IMR-90 (cell line): ENCODE data around the gene THAP2. TPM values are rescaled to one million over a fixed set of nuclear protein-coding genes. Genes with fewer than 3 reads are reported as not detected.

Experiments used
- ATAC-seq: fragments of 200-7000 bp; cut with Tn5 transposase; 2 replicates; pipeline ENCODE4 v1.9.1; 2020; ENCODE audit warnings: low read depth, mild to moderate bottlenecking, moderate library complexity
- BruUV-seq: library from RNA; stranded (reverse); fragments of 400-500 nt; replicated peaks from 2 replicates; lab custom pipeline; 2021; lab: Mats Ljungman, UMichigan
- CTCF ChIA-PET: fragments of 300-600 bp; formaldehyde crosslinking; extraction: SDS; loops from one replicate; lab custom pipeline; 2021; ENCODE audit warnings: antibody characterized with exemption; lab: Yijun Ruan, JAX
- POLR2A ChIA-PET: fragments of 300-600 bp; sonication (Branson Sonifier 250); formaldehyde crosslinking; loops from one replicate; lab custom pipeline; 2022; ENCODE audit warnings: antibody characterized with exemption; ENCODE audit not compliant: unreplicated experiment; lab: Charles Lee
- DNase-seq: peaks from one replicate; pipeline ENCODE4 v3.0.0; 2013
- H2AFZ ChIP-seq: replicated peaks from 2 replicates; pipeline ENCODE3; 2013; ENCODE audit warnings: low read length, mild to moderate bottlenecking; ENCODE audit not compliant: poor library complexity
- H2AK5ac ChIP-seq: 2 replicates; pipeline ENCODE4 v1.6.1; 2013; ENCODE audit warnings: low read depth, low read length, inconsistent platforms
- H2AK9ac ChIP-seq: replicated peaks from 2 replicates; pipeline ENCODE3; 2013; ENCODE audit warnings: mild to moderate bottlenecking, low read depth, low read length, moderate library complexity; ENCODE audit not compliant: poor library complexity
- H2BK120ac ChIP-seq: 2 replicates; pipeline ENCODE4 v1.6.1; 2013; ENCODE audit warnings: low read depth, low read length, inconsistent platforms
- H2BK15ac ChIP-seq: 3 replicates; pipeline ENCODE4 v1.6.1; 2013; ENCODE audit warnings: low read depth, low read length, inconsistent platforms
- H2BK20ac ChIP-seq: 2 replicates; pipeline ENCODE4 v1.6.1; 2013; ENCODE audit warnings: low read depth, mild to moderate bottlenecking, inconsistent platforms, low read length, moderate library complexity
- H2BK5ac ChIP-seq: 2 replicates; pipeline ENCODE4 v1.6.1; 2013; ENCODE audit warnings: mild to moderate bottlenecking, low read depth, low read length, inconsistent platforms; ENCODE audit not compliant: poor library complexity, severe bottlenecking
- H3K14ac ChIP-seq: replicated peaks from 2 replicates; pipeline ENCODE4 v1.6.1; 2013; ENCODE audit warnings: low read depth, low read length, inconsistent platforms
- H3K18ac ChIP-seq: 2 replicates; pipeline ENCODE4 v1.6.1; 2013; ENCODE audit warnings: low read depth, low read length, control low read depth
- H3K23ac ChIP-seq: 2 replicates; pipeline ENCODE4 v1.6.1; 2013; ENCODE audit warnings: low read depth, low read length, inconsistent platforms
- H3K27ac ChIP-seq: 2 replicates; pipeline ENCODE4 v1.5.1; 2013; ENCODE audit warnings: mild to moderate bottlenecking, control low read depth, low read length; ENCODE audit not compliant: insufficient read depth
- H3K27me3 ChIP-seq: 2 replicates; pipeline ENCODE4 v1.6.1; 2013; ENCODE audit warnings: low read length; ENCODE audit not compliant: control insufficient read depth, insufficient read depth
- H3K36me3 ChIP-seq: 2 replicates; pipeline ENCODE4 v1.6.1; 2013; ENCODE audit warnings: low read length, mixed read lengths; ENCODE audit not compliant: control insufficient read depth, insufficient read depth
- H3K4ac ChIP-seq: 2 replicates; pipeline ENCODE4 v1.6.1; 2013; ENCODE audit warnings: low read depth, low read length, inconsistent platforms
- H3K4me1 ChIP-seq: 2 replicates; pipeline ENCODE4 v1.6.1; 2013; ENCODE audit warnings: low read length, mixed read lengths; ENCODE audit not compliant: control insufficient read depth, insufficient read depth
- H3K4me2 ChIP-seq: 2 replicates; pipeline ENCODE4 v1.6.1; 2013; ENCODE audit warnings: low read depth, mild to moderate bottlenecking, control low read depth, low read length, moderate library complexity
- H3K4me3 ChIP-seq: 2 replicates; pipeline ENCODE4 v1.5.1; 2013; ENCODE audit warnings: low read depth, mild to moderate bottlenecking, control low read depth, low read length, moderate library complexity; ENCODE audit not compliant: insufficient read depth
- H3K56ac ChIP-seq: 2 replicates; pipeline ENCODE4 v1.6.1; 2013; ENCODE audit warnings: low read length, inconsistent platforms; ENCODE audit not compliant: insufficient read depth; ENCODE audit errors: extremely low read depth
- H3K79me1 ChIP-seq, 2 experiments: 2 replicates each; pipeline ENCODE4 v1.6.1; 2013; ENCODE audit warnings: low read length in 2 of 2, inconsistent platforms in 1 of 2, low read depth in 1 of 2
- H3K9ac ChIP-seq: 2 replicates; pipeline ENCODE4 v1.6.1; 2013; ENCODE audit warnings: low read depth, low read length, control low read depth
- H3K9me1 ChIP-seq: 2 replicates; pipeline ENCODE4 v1.6.1; 2013; ENCODE audit warnings: low read length, inconsistent platforms; ENCODE audit not compliant: insufficient read depth
- H3K9me3 ChIP-seq: 2 replicates; pipeline ENCODE4 v1.6.1; 2013; ENCODE audit warnings: low read length; ENCODE audit not compliant: control insufficient read depth, insufficient read depth
- H4K20me1 ChIP-seq: 2 replicates; pipeline ENCODE4 v1.6.1; 2013; ENCODE audit warnings: low read length, inconsistent platforms; ENCODE audit not compliant: insufficient read depth
- H4K5ac ChIP-seq: 2 replicates; pipeline ENCODE4 v1.6.1; 2013; ENCODE audit warnings: mild to moderate bottlenecking, low read depth, low read length, control low read depth
- H4K8ac ChIP-seq, 2 experiments: 2 replicates each; pipeline ENCODE4 v1.6.1; 2013; ENCODE audit warnings: low read depth in 2 of 2, low read length in 2 of 2, control low read depth in 1 of 2, inconsistent platforms in 1 of 2
- H4K91ac ChIP-seq: 2 replicates; pipeline ENCODE4 v1.6.1; 2013; ENCODE audit warnings: low read depth, low read length, inconsistent platforms; ENCODE audit not compliant: insufficient read depth
- FOS ChIP-seq: fragments of 150-350 bp; IDR thresholded peaks from 2 replicates; pipeline ENCODE4 v1.6.1; 2016; ENCODE audit warnings: low read depth, low read length
- MAFK ChIP-seq: IDR thresholded peaks from 2 replicates; pipeline ENCODE4 v1.6.1; 2012; ENCODE audit warnings: low read depth, low read length, improper control_type of control experiment
- dilution Hi-C: fragments of 300-500 bp; cut with HindIII; formaldehyde crosslinking; loops from one replicate; pipeline ENCODE4 v1.14.3; 2018; ENCODE audit warnings: low sequenced_read_pairs; ENCODE audit not compliant: unreplicated experiment
- in situ Hi-C: fragments of 300-500 bp; cut with MboI; formaldehyde crosslinking; loops from 3 replicates; pipeline ENCODE4 v1.14.3; 2019; ENCODE audit warnings: low sequenced_read_pairs, inconsistent platforms, mixed read lengths
- intact Hi-C: fragments of 100-400 bp; cut with micrococcal nuclease; formaldehyde crosslinking; loops from 2 replicates; pipeline ENCODE4 v1.10.0; 2022
- polyA plus RNA-seq, 3 experiments: library from polyadenylated mRNA; depleted of rRNA; stranded (reverse); fragments of >200 nt; gene quantifications; 2 replicates each; pipeline ENCODE4 v1.2.3, GENCODE V29; 2012; ENCODE audit warnings: low replicate concordance in 1 of 3
- total RNA-seq: library from RNA; depleted of rRNA; stranded (reverse); fragments of >200 nt; gene quantifications from 2 replicates; pipeline ENCODE4 v1.2.3, GENCODE V29; 2012

THAP2 gene
- total and polyA plus RNA-seq, 2 of the 4 experiments (the other 2 are of a cell fraction) = 1.4 to 2.5 TPM

- no peak overlapping the region for H3K14ac ChIP-seq
- no peak for ATAC-seq
- no peak overlapping the region for H3K18ac ChIP-seq
- H4K5ac ChIP-seq = no peak overlapping the region
- H4K20me1 ChIP-seq = peaks cover 24% of the 10 kb centered on the region; the same call in 1 of the 2 replicates
- no peak overlapping the region; a peak in 1 of 4 replicates for H4K8ac ChIP-seq
- no peak overlapping the region for H2AK9ac ChIP-seq
- no peak overlapping the region for H4K91ac ChIP-seq
- peaks cover 8% of the 10 kb centered on the region; the same call in 1 of the 2 replicates for H3K9me1 ChIP-seq
- ChIA-PET POLR2A (no interaction called here), CTCF (no interaction called here)
- TF ChIP-seq FOS = no peak
- peak; percentile 48 for TF ChIP-seq MAFK
- no peak overlapping the region for H2BK20ac ChIP-seq
- no peak overlapping the region for H3K56ac ChIP-seq
- no peaks in the 10 kb centered on the region for H3K27me3 ChIP-seq
- no peak for DNase-seq
- H2BK5ac ChIP-seq = no peak overlapping the region
- dilution Hi-C loops = no loop called here
- no TSS peak for BruUV-seq
- no peak overlapping the region for H3K4me3 ChIP-seq
- intact Hi-C loops = loop anchor here (5.0 kb wide), 1 partner anchor 109 kb away; no protein-coding TSS in a partner anchor
- no peak overlapping the region for H2AK5ac ChIP-seq
- no peak overlapping the region for H2AFZ ChIP-seq
- no peak overlapping the region for H3K4me2 ChIP-seq
- no peak overlapping the region for H3K4ac ChIP-seq
- H3K36me3 ChIP-seq = peaks cover 47% of the 10 kb centered on the region
- no peaks in the 10 kb centered on the region for H3K4me1 ChIP-seq
- H2BK120ac ChIP-seq = no peak overlapping the region
- peaks cover 33 to 38% of the 10 kb centered on the region in 2 experiments for H3K79me1 ChIP-seq
- H3K27ac ChIP-seq = no peak overlapping the region
- no peaks in the 10 kb centered on the region for H3K9me3 ChIP-seq
- no peak overlapping the region for H2BK15ac ChIP-seq
- no peak overlapping the region for H3K23ac ChIP-seq
- no peak overlapping the region for H3K9ac ChIP-seq
- in situ Hi-C loops = no loop called here
Measured at GRCh38 chr12:71638499-71638898, 25.6 kb upstream of the THAP2 start.
